UCSD-AML1 (cell line): ENCODE measurements around the gene GNL1.
"Not testable (repeated sequence)": the region's sequence is repeated elsewhere in the genome, so short reads cannot be mapped to it uniquely, and the experiment has no call there.

Source experiments
- DNase-seq: peaks from one replicate; lab custom pipeline; 2025; ENCODE audit not compliant: unreplicated experiment; lab: John Stamatoyannopoulos, UW

The GNL1 gene

DNA sequence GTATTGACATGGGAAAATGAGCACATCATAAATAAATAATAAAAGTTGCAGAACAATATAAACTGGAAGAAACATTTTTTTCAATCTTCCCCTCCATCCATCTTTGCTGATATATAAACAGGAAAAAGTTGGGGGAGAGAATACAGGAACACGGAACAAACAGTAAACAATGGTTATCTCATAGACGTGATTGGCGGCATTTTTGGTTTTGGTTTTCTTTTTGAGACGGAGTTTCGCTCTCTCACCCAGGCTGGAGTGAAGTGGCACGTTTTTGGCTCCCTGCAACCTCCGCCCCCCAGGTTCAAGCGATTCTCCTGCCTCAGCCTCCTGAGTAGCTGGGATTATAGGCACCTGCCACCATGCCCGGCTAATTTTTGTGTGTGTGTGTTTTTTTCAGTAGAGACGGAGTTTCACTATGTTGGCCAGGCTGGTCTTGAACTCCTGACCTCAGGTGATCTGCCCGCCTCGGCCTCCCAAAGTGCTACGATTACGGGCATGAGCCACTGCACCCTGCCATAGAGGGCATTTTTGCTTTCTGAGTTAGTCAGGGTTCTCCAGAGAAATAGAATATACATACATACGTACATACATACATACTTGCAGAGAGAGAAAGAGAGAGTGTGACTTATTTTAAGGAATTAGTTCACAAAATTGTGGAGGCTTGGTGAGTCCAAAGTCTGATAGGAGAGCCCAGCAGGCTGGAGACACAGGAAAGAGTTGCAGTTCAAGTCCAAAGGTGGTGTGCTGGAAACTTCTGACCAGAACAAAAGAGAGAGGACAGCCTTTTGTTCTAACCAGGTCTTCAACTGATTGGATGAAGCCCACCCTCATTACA lies 22.6 kb downstream of the GNL1 start:
- no peak for DNase-seq

GRCh38 chr6:30530014-30530413 lies 26.3 kb downstream of the GNL1 start:
- DNase-seq, result no peak

- DNase-seq, result not testable (repeated sequence)
Measured at GRCh38 chr6:30529349-30529875, 26.9 kb downstream of the GNL1 start.

- DNase-seq, result not testable (repeated sequence)
Measured at GRCh38 chr6:30526444-30526843, 29.8 kb downstream of the GNL1 start.

DNA sequence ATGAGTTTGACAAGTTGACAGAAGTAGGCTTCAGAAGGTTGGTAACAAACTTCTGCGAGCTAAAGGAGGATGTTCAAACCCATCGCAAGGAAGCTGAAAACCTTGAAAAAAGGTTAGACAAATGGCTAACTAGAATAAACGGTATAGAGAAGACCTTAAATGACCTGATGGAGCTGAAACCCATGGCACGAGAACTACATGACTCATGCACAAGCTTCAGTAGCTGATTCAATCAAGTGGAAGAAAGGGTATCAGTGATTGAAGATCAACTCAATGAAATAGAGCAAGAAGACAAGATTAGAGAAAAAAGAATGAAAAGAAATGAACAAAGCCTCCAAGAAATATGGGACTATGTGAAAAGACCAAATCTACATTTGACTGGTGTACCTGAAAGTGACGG lies 34.3 kb downstream of the GNL1 start:
- not testable (repeated sequence) for DNase-seq

GRCh38 chr6:30521082-30521481 lies 35.2 kb downstream of the GNL1 start:
- DNase-seq, result not testable (repeated sequence)

- no peak for DNase-seq
Measured at GRCh38 chr6:30520522-30520921, 35.8 kb downstream of the GNL1 start.

DNA sequence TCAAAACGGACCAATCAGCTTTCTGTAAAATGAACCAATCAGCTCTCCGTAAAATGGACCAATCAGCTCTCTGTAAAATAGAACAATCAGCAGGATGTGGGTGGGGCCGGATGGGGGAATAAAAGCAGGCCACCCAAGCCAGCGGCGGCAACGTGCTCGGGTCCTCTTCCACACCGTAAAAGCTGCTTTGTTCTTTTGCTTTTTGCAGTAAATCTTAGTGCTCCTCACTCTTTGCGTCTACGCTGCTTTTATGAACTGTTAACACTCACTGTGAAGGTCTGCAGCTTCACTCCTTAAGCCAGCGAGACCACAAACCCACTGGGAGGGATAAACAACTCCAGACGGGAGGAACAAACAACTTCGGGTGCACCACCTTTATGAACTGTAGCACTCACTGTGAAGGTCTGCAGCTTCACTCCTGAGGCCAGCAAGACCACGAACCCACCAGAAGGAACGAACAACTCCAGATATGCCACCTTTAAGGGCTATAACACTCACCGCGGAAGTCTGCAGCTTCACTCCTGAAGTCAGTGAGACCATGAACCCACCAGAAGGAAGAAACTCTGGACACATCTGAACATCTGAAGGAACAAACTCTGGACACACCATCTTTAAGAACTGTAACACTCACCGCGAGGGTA lies 37.7 kb downstream of the GNL1 start:
- not testable (repeated sequence) for DNase-seq

DNA sequence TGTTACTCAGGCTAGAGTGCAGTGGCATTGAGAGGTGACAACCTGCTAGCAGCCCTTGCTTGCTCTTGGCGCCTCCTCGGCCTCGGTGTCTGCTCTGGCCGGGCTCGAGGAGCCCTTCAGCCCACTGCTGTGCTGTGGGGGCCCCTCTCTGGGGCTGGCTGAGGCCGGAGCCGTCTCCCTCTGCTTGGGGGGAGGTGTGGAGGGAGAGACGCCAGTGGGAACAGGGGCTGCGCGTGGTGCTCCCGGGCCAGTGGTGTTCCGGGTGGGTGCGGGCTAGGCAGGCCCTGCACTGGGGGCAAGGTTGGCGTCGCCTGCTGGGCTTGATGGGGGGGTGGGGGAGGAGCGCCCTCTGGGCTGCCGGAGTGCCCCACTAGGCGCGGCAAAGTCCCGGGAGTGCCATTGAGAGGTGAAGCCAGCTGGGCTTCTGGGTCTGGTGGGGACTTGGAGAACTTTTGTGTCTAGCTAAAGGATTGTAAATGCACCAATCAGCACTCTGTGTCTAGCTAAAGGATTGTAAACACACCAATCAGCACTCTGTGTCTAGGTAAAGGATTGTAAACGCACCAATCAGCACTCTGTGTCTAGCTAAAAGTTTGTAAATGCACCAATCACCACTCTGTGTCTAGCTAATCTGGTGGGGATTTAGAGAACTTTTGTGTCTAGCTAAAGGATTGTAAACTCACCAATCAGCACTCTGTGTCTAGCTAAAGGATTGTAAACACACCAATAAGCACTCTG lies 38.4 kb downstream of the GNL1 start:
- DNase-seq, result not testable (repeated sequence)

DNA sequence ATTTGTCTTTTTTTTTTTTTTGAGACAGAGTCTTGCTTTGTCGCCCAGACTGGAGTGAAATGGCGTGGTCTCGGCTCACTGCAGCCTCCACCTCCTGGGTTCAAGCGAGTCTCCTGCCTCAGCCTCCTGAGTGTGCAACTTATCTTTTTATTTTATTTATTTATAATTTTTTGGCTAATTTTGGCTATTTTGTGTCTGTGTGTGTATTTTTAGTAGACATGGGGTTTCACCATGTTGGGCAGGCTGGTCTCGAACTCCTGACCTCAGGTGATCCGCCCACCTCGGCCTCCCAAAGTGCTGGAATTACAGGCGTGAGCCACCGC lies 39.6 kb downstream of the GNL1 start:
- not testable (repeated sequence) for DNase-seq

DNA sequence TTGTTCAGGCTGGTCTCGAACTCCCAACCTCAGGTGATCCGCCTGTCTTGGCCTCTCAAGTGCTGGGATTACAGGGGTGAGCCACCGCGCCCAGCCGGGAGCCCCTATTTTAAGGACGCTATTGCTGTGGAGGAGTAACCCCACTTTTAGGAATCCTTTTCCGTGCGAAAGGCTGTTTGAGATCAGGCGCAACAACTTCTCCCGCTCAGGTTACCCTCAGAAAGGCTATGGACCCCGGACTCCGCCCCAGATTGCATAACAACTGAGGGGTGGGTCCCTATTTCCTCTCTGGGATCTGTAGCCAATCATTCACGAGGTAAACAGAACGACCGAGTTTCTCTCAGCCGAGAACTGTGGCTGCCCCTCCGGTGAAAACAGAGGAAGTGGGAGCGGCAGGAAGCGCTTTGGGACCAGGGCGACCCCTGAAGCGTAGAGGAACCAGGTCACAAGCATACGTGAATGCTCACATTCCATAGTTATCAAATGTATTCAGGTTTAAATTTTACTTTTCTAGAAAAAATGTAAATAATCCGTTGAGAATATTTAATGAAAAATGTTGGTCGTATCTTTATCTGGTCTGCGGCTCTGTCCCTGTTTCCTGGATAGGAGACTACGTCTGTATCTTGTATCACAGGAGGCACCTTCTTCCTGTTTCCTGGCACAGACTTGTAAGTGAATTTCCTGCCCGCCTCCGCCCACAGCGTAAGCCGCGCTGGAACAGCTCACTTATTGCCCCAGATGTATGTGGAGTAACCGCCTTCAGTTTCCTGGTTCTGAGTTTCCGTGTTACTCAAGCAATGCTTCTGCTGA lies 40.1 kb downstream of the GNL1 start:
- peak; percentile 94 for DNase-seq

DNA sequence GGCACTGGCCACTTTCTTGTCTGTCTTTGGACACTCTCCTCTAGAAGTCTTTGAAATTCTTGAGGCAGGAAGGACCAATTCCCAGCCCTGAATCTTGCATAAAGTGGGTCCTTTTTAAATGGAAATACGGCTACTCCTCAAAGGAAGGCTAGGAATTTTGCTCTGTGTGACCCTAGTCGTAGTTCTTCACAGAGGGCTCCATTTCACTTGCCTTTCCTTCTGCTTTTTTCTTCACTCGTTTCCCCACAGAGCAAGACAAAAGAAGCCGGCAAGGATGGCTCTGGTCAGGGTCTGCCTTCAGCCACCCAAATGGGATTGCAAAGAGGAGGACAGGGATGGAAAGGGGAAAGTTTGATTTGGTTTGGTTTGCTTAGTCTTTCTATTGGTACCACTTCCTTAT lies 41.2 kb downstream of the GNL1 start:
- no peak for DNase-seq

DNA sequence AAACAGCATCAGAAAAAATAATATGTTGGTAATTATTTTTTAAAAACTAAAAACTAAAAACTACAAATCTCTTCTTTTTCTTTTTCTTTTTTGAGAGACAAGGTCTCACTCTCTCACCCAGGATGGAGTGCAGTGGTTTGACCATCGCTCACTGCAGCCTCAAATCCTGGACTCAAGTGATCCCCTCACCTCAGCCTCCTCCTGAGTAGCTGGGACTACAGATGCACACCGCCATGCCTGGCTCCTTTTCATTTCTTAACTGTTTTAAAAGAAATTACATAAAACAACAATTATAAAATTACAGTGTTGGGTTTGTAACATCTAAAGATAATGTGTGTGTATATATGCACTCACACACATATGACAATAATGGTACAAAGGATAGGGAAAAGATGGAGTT lies 42.8 kb downstream of the GNL1 start:
- DNase-seq, result no peak

DNA sequence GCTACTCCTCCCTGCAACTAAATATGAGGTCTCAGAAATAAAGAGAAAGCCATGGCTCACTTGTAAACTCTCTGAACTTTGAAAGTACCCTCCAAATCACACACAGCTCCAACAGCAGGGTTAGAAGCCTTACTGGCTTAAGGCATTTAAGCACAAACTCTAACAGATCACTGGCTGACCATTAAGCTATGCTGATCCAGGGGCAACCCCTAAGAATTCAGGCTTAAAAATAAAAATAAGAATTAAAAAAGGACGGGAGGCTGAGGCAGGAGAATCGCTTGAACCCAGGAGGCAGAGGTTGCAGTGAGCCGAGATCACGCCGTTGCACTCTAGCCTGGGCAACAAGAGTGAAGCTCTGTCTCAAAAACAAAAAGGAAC lies 45.1 kb downstream of the GNL1 start:
- DNase-seq, result no peak

- DNase-seq, result no peak
Measured at GRCh38 chr6:30510419-30511168, 45.7 kb downstream of the GNL1 start.

DNA sequence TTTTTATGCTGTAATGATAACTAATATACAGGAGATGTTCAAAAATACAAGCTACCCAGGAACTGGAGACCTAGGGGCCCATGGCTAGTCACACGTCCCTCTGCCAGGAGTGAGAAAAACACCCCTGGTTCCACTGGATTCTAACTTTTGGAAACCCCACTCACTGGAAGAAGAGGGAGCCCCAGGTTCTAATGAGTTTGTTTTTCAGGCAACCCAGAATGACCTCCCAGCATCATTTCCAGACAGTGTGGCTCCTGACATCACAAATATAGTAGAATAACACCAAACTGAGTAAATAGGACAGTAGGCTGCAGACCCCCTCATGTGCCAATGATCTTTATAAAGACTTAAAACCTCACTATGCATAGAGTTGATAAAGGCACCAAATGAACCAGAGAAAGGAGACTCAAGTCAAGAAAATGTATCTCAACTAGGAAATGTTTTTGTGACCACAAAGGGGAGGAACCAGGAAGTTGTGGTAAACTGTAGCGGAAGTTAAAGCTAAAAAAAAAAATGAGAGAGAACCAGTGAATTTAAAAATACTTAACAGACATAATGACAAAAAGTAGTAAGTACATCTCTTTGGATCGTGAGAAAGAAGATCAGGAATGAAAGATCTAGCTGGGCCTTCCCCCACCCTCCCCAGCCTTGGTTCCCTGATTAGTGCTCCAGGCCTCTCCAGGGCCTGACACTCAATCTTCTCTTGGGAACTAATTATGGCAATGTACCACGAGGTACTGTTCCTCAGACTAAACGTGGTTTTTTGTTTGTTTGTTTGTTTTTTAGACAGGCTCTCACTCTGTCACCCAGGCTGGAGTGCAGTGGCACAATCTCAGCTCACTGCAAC lies 47.2 kb downstream of the GNL1 start:
- DNase-seq, result peak; percentile 52

DNA sequence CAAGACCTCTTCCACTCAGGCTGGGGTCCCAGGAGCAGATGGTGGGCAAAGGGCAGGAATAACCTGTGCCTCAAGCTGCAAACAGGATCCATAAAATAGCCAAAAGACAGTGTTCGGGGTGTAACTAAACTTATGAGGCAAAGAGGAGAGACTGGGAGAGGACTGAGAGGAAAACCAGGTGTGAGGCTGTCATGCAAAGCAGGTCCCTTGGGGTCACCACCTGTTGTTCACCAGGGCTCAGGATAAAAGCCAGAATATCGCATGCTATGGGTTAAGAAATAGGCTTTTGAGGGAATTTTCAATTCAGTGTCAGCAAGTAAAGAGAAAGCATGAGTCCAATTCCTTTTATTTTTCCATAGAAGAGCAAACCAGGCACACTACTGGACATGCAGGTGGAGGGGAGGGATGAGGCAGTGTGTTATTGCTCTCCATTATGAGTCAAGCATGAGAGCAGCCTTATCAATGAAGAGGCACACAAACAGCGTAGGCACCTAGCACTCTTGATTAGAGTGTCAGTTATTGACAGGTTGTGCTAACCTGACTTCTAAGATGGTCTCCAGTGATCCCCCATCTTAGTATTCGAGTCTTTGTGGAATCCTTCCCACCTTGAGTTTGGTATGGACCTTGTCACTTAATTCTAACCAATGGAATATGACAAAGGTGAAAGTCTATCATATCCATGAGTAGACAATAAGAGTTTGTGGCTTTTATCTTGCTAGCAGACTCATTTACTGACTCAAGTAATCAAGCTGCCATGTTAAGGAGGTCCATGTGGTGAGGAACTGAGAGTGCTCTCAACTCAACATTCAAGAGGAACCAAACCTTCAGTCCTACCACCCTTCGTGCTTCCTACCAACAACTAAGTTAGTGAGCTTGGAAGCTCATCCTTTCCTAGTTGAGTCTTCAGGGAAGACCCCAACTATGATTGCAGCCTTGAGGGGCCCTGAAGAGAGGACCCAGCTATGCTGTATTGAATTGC lies 48.2 kb downstream of the GNL1 start:
- no peak for DNase-seq
